Common myeloid progenitor, CD34-positive (primary cell): ENCODE results near the gene ATP1A2.

Source experiments
- CTCF ChIA-PET: fragments of 350-600 bp; sonication (Branson Sonifier 250); formaldehyde crosslinking; loops from one replicate; lab custom pipeline; 2021; ENCODE audit warnings: antibody characterized with exemption; lab: Charles Lee
- POLR2A ChIA-PET: fragments of 350-600 bp; sonication (Branson Sonifier 250); formaldehyde crosslinking; loops from one replicate; lab custom pipeline; 2021; ENCODE audit warnings: antibody characterized with exemption; lab: Charles Lee
- DNase-seq, 3 donors: peaks; one replicate each; pipeline versions ENCODE4 v3.0.0 to v3.0.0-alpha.2; 2013
- H3K27ac ChIP-seq, 2 experiments: 1 replicate in 1 of 2; 2 replicates in 1 of 2; pipeline ENCODE4 v1.7.0; 2013; ENCODE audit warnings: inconsistent platforms in 2 of 2, low read length in 2 of 2, mild to moderate bottlenecking in 2 of 2, low read depth in 1 of 2, moderate library complexity in 1 of 2; ENCODE audit not compliant: severe bottlenecking in 2 of 2, insufficient read depth in 1 of 2, poor library complexity in 1 of 2
- H3K27me3 ChIP-seq, 5 experiments: replicated peaks in 2 of 5; 1 replicate in 3 of 5; 2 replicates in 2 of 5; pipeline versions ENCODE4 v1.6.1 to v1.7.0; 2013; ENCODE audit warnings: low read length in 4 of 5, mild to moderate bottlenecking in 2 of 5, moderate library complexity in 2 of 5, inconsistent platforms in 1 of 5; ENCODE audit not compliant: insufficient read depth in 5 of 5, control insufficient read depth in 4 of 5
- H3K36me3 ChIP-seq, 4 experiments: 1 replicate in 2 of 4; 2 replicates in 2 of 4; pipeline versions ENCODE4 v1.6.1 to v1.7.0; 2013; ENCODE audit warnings: low read length in 3 of 4, control low read depth in 1 of 4, mild to moderate bottlenecking in 1 of 4; ENCODE audit not compliant: control insufficient read depth in 4 of 4, insufficient read depth in 4 of 4
- H3K4me1 ChIP-seq, 4 experiments: 1 replicate in 3 of 4; 2 replicates in 1 of 4; pipeline versions ENCODE4 v1.6.1 to v1.7.1; 2013; ENCODE audit warnings: low read length in 3 of 4, mild to moderate bottlenecking in 3 of 4, control low read depth in 1 of 4, inconsistent platforms in 1 of 4, moderate library complexity in 1 of 4; ENCODE audit not compliant: control insufficient read depth in 4 of 4, insufficient read depth in 4 of 4; ENCODE audit errors: control extremely low read depth in 1 of 4
- H3K4me3 ChIP-seq, 7 experiments: 1 replicate in 4 of 7; 2 replicates in 3 of 7; pipeline versions ENCODE4 v1.5.1 to v1.7.0; 2013; ENCODE audit warnings: mild to moderate bottlenecking in 7 of 7, low read length in 6 of 7, moderate library complexity in 6 of 7, inconsistent platforms in 2 of 7, low read depth in 2 of 7, control low read depth in 1 of 7; ENCODE audit not compliant: insufficient read depth in 4 of 7, control insufficient read depth in 1 of 7; ENCODE audit errors: extremely low read depth in 1 of 7
- H3K9me3 ChIP-seq, 5 experiments: 1 replicate in 4 of 5; 2 replicates in 1 of 5; pipeline versions ENCODE4 v1.6.1 to v1.7.1; 2013; ENCODE audit warnings: low read length in 4 of 5, mild to moderate bottlenecking in 2 of 5, inconsistent platforms in 1 of 5, low read depth in 1 of 5, moderate library complexity in 1 of 5; ENCODE audit not compliant: control insufficient read depth in 4 of 5, insufficient read depth in 2 of 5; ENCODE audit errors: control extremely low read depth in 1 of 5
- WGBS: methylation state at CpG from one replicate; pipeline ENCODE4 v1.1.5; 2013; ENCODE audit not compliant: insufficient coverage; 5-methylcytosine and 5-hydroxymethylcytosine counted together

Gene ATP1A2

GRCh38 chr1:160099716-160100375 lies 15.7 kb upstream of the ATP1A2 start:
- no peak for DNase-seq
- Histone ChIP-seq H3K27me3 (no peaks in the 10 kb centered on the region), H3K4me3 (peak overlapping the region in 3 of 7 experiments; percentile 71 to 89 (median 83)), H3K36me3 (peaks cover 0 to 5% (median 4%) of the 10 kb centered on the region in 4 experiments), H3K27ac (peak overlapping the region in 1 of 2 experiments; percentile 87), H3K4me1 (peaks cover 0 to 54% (median 35%) of the 10 kb centered on the region in 4 experiments), H3K9me3 (no peaks in the 10 kb centered on the region)
- 96% methylated on average over 2 of the region's 2 CpGs for WGBS
- POLR2A ChIA-PET = no interaction called here
- CTCF ChIA-PET = interaction anchor here (1.0 to 6.6 kb wide), 16 partner anchors 11 to 191 kb away, joined by 3 to 63 read pairs (median 8); partner anchors contain the start of gene CASQ1

- H3K36me3 ChIP-seq = no peaks in the 10 kb centered on the region
- H3K4me1 ChIP-seq = peaks cover 0 to 53% (median 35%) of the 10 kb centered on the region in 4 experiments
- peak overlapping the region in 3 of 7 experiments; percentile 20 to 63 (median 50) for H3K4me3 ChIP-seq
- H3K27me3 ChIP-seq = no peaks in the 10 kb centered on the region
- CTCF ChIA-PET = interaction anchor here (0.8 to 6.6 kb wide), 31 partner anchors 9 to 251 kb away, joined by 3 to 63 read pairs (median 5); partner anchors contain the start of genes CASQ1, DCAF8, KCNJ9 and PEX19
- WGBS = 0% methylated on average over 5 of the region's 13 CpGs
- H3K9me3 ChIP-seq = no peaks in the 10 kb centered on the region
- DNase-seq = peak; percentile 84 to 90 (median 89)
- POLR2A ChIA-PET = no interaction called here
- peak overlapping the region in 1 of 2 experiments; percentile 27 for H3K27ac ChIP-seq
Measured at GRCh38 chr1:160101037-160101716, 14.4 kb upstream of the ATP1A2 start.

- no peaks in the 10 kb centered on the region for H3K9me3 ChIP-seq
- peaks cover 0 to 46% (median 29%) of the 10 kb centered on the region in 4 experiments for H3K4me1 ChIP-seq
- ChIA-PET POLR2A (no interaction called here), CTCF (interaction anchor here (0.8 to 6.6 kb wide), 34 partner anchors 9 to 274 kb away, joined by 3 to 63 read pairs (median 5); partner anchors contain the start of genes CASQ1, DCAF8, KCNJ9 and PEX19)
- no peak overlapping the region for H3K27ac ChIP-seq
- DNase-seq = no peak
- 100% methylated on average over 7 of the region's 9 CpGs for WGBS
- H3K4me3 ChIP-seq = no peak overlapping the region
- H3K36me3 ChIP-seq = no peaks in the 10 kb centered on the region
- no peaks in the 10 kb centered on the region for H3K27me3 ChIP-seq
Measured at GRCh38 chr1:160101717-160102522, 13.6 kb upstream of the ATP1A2 start.

- CTCF ChIA-PET = interaction anchor here (0.7 to 6.6 kb wide), 13 partner anchors 10 to 250 kb away, joined by 3 to 63 read pairs (median 3); partner anchors contain the start of gene KCNJ9
Measured at GRCh38 chr1:160103658-160104408, 11.7 kb upstream of the ATP1A2 start.

GRCh38 chr1:160104486-160104885 lies 11.1 kb upstream of the ATP1A2 start:
- CTCF ChIA-PET = interaction anchor here (0.7 to 6.6 kb wide), 10 partner anchors 10 to 187 kb away, joined by 3 to 63 read pairs (median 6); no protein-coding TSS in a partner anchor
- Histone ChIP-seq H3K4me3 (no peak overlapping the region), H3K4me1 (peaks cover 0 to 27% (median 11%) of the 10 kb centered on the region in 4 experiments), H3K27me3 (no peaks in the 10 kb centered on the region), H3K36me3 (no peaks in the 10 kb centered on the region), H3K27ac (no peak overlapping the region), H3K9me3 (no peaks in the 10 kb centered on the region)
- DNase-seq = no peak
- WGBS = 71% methylated on average over 3 of the region's 3 CpGs
- POLR2A ChIA-PET = interaction anchor here (0.7 kb wide), 1 partner anchor 14 kb away, joined by 3 read pairs; no protein-coding TSS in a partner anchor

More at GRCh38 chr1:160103658-160104408, 11.7 kb upstream of the ATP1A2 start:
- Histone ChIP-seq H3K27ac (no peak overlapping the region), H3K9me3 (no peaks in the 10 kb centered on the region), H3K27me3 (no peaks in the 10 kb centered on the region), H3K4me3 (no peak overlapping the region), H3K4me1 (peaks cover 0 to 33% (median 16%) of the 10 kb centered on the region in 4 experiments), H3K36me3 (no peaks in the 10 kb centered on the region)
- no peak for DNase-seq
- WGBS = 100% methylated on average over 4 of the region's 6 CpGs
- POLR2A ChIA-PET = interaction anchor here (0.6 kb wide), 1 partner anchor 181 kb away, joined by 5 read pairs; the partner anchor contains the start of gene PEX19

GRCh38 chr1:160105155-160105554 lies 10.4 kb upstream of the ATP1A2 start:
- H3K4me1 ChIP-seq = peaks cover 0 to 24% (median 6%) of the 10 kb centered on the region in 4 experiments
- no peak overlapping the region for H3K27ac ChIP-seq
- no peaks in the 10 kb centered on the region for H3K36me3 ChIP-seq
- no peaks in the 10 kb centered on the region for H3K9me3 ChIP-seq
- CTCF ChIA-PET = interaction anchor here (0.8 to 6.6 kb wide), 13 partner anchors 12 to 274 kb away, joined by 3 to 63 read pairs (median 6); no protein-coding TSS in a partner anchor
- DNase-seq = no peak
- no peak overlapping the region for H3K4me3 ChIP-seq
- H3K27me3 ChIP-seq = no peaks in the 10 kb centered on the region
- WGBS = 100% methylated on average over 5 of the region's 5 CpGs
- POLR2A ChIA-PET = interaction anchor here (0.7 kb wide), 1 partner anchor 13 kb away, joined by 3 read pairs; no protein-coding TSS in a partner anchor
